Erythroblast (primary cell): ENCODE results near the gene FPR1.

ENCODE experiments used
- GATA1 ChIP-seq: IDR thresholded peaks from 2 replicates; pipeline ENCODE4 v1.6.1; 2011; ENCODE audit warnings: low read depth, mild to moderate bottlenecking, control low read depth, low read length, moderate library complexity
- POLR2A ChIP-seq: IDR thresholded peaks from 2 replicates; pipeline ENCODE4 v1.6.1; 2011; ENCODE audit warnings: mild to moderate bottlenecking, low read length

GRCh38 chr19:51708811-51709210 is 42.9 kb downstream of the FPR1 start:
- TF ChIP-seq POLR2A (no peak), GATA1 (no peak)
